Kidney (tissue), 14 donors: ENCODE results near the gene TLL2. TPM values are rescaled to one million over a fixed set of nuclear protein-coding genes. Genes with fewer than 3 reads are reported as not detected.

Source experiments
- DNase-seq, 5 donors: peaks; one replicate each; pipeline ENCODE4 v3.0.0-alpha.2; 2013 to 2020
- FAIRE-seq: peaks from 2 replicates; lab custom pipeline; 2012; peaks lifted over from hg19 to GRCh38; lab: Jason Lieb, UNC
- H3K27ac ChIP-seq, 2 donors: one replicate each; pipeline ENCODE4 v1.7.0; 2013; ENCODE audit warnings: low read depth in 2 of 2, low read length in 2 of 2, inconsistent platforms in 1 of 2
- H3K27me3 ChIP-seq: one replicate; pipeline ENCODE4 v1.7.1; 2013; ENCODE audit warnings: low read length, inconsistent platforms; ENCODE audit not compliant: control insufficient read depth, insufficient read depth
- H3K36me3 ChIP-seq, 3 donors: one replicate each; pipeline versions ENCODE4 v1.7.0 to v1.7.1; 2013; ENCODE audit warnings: low read length in 3 of 3, control low read depth in 1 of 3, inconsistent platforms in 1 of 3; ENCODE audit not compliant: insufficient read depth in 3 of 3, control insufficient read depth in 2 of 3
- H3K4me1 ChIP-seq, 3 donors: one replicate each; pipeline versions ENCODE4 v1.7.0 to v1.7.1; 2013; ENCODE audit warnings: low read length in 3 of 3, inconsistent platforms in 1 of 3, low read depth in 1 of 3; ENCODE audit not compliant: control insufficient read depth in 2 of 3, insufficient read depth in 2 of 3
- H3K4me3 ChIP-seq, 3 donors: one replicate each; pipeline versions ENCODE4 v1.7.0 to v1.8.1; 2013; ENCODE audit warnings: low read length in 3 of 3, control low read depth in 1 of 3, inconsistent platforms in 1 of 3
- H3K9ac ChIP-seq, 3 donors: one replicate each; pipeline versions ENCODE4 v1.7.0 to v1.7.1; 2013; ENCODE audit warnings: low read length in 3 of 3, control low read depth in 1 of 3, inconsistent platforms in 1 of 3
- H3K9me3 ChIP-seq, 3 donors: one replicate each; pipeline versions ENCODE4 v1.7.0 to v1.7.1; 2013; ENCODE audit warnings: low read length in 3 of 3, control low read depth in 1 of 3, inconsistent platforms in 1 of 3; ENCODE audit not compliant: control insufficient read depth in 2 of 3, insufficient read depth in 1 of 3
- intact Hi-C: fragments of 100-400 bp; cut with DNase I; formaldehyde crosslinking; loops from one replicate; pipeline ENCODE4 v1.11.1; 2022
- polyA plus RNA-seq: library from polyadenylated mRNA; stranded (reverse); fragments of 350-450 nt; fragmentation: Illumina TruSeq; extraction: RNeasy Lipid Tissue Mini Kit (QIAGEN cat#74804); gene quantifications from one replicate; pipeline ENCODE4 v1.2.3, GENCODE V29; 2014; ENCODE audit warnings: low read depth, low replicate concordance; ENCODE audit not compliant: insufficient read depth
- total RNA-seq: library from RNA; stranded (reverse); fragmentation: NEBNext Ultra II Directional; extraction: Animal tissue kit (Norgen Biotek cat#: 25700); gene quantifications from one replicate; pipeline ENCODE4 v1.2.1, GENCODE V29; 2021
- TF ChIP-seq, protein P1 (sequence below): IDR thresholded peaks from 3 replicates; pipeline ENCODE4 v1.5.1; 2012; ENCODE audit warnings: mild to moderate bottlenecking, moderate library complexity, borderline replicate concordance; ENCODE audit not compliant: insufficient read depth; ENCODE audit errors: extremely low read depth
- donor health status: control.
- donor health status: control.
- donor health status: control.
- donor health status: control.
- donor health status: control.
- donor health status: DM: yes; HTN: yes; CAD: no.
- donor health status: Normal renal cell carcinoma (clear cell type).

TLL2 gene
- total and polyA plus RNA-seq, 2 donors from 2014 or later = 0.39 to 0.98 TPM

DNA sequence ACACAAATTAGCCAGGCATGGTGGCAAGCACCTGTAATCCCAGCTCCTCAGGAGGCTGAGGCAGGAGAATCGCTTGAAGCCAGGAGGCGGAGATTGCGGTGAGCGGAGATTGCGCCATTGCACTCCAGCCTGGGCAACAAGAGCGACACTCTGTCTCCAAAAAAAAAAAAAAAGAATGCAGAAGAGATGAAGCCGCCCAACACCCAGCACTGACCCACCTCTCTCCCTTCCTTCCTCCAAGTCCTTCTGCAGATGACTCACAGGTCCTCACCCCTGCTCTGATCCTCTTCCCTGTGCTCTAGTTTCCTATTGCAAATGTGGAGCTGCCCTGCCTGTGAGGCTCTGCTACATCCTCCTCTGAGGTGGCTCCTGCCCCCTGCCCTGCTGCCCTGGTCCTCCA, 132.9 kb downstream of the TLL2 start:
- TF ChIP-seq, protein P1, sequence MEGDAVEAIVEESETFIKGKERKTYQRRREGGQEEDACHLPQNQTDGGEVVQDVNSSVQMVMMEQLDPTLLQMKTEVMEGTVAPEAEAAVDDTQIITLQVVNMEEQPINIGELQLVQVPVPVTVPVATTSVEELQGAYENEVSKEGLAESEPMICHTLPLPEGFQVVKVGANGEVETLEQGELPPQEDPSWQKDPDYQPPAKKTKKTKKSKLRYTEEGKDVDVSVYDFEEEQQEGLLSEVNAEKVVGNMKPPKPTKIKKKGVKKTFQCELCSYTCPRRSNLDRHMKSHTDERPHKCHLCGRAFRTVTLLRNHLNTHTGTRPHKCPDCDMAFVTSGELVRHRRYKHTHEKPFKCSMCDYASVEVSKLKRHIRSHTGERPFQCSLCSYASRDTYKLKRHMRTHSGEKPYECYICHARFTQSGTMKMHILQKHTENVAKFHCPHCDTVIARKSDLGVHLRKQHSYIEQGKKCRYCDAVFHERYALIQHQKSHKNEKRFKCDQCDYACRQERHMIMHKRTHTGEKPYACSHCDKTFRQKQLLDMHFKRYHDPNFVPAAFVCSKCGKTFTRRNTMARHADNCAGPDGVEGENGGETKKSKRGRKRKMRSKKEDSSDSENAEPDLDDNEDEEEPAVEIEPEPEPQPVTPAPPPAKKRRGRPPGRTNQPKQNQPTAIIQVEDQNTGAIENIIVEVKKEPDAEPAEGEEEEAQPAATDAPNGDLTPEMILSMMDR = no peak
- FAIRE-seq = no peak
- no peak for DNase-seq
- peaks cover 0 to under 1% (median 0%) of the 10 kb centered on the region in 3 donors for H3K4me1 ChIP-seq
- H3K4me3 ChIP-seq = no peak overlapping the region
- H3K36me3 ChIP-seq = no peaks in the 10 kb centered on the region
- no peaks in the 10 kb centered on the region for H3K9me3 ChIP-seq
- no peaks in the 10 kb centered on the region for H3K27me3 ChIP-seq
- H3K27ac ChIP-seq = no peak overlapping the region
- H3K9ac ChIP-seq = no peak overlapping the region
- intact Hi-C loops = no loop called here

- no peak for FAIRE-seq
- intact Hi-C loops = no loop called here
- TF ChIP-seq, protein P1 = no peak
These were observed 134.0 kb downstream of the TLL2 start for GRCh38 chr10:96379758-96380157.

DNA sequence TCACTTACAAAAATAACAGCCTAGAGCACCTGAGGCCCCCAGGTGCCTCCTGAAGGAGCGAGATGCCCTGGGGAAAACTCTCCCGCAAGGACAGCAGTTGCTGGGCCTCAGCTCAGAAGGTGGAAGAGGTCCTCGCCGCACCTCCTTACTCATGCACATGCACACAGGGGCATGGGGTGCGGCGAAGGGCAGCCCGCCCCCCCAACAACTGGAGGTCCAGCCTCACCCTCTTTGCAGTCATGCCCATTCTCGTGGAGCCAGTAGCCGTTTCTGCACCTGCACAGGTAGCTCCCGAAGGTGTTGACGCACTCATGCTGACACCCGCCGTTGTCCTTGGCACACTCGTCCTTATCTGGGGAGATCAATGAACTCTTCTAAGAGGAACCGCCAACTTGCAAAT, 135.0 kb downstream of the TLL2 start:
- DNase-seq (no peak), FAIRE-seq (no peak)
- H3K36me3 ChIP-seq = no peaks in the 10 kb centered on the region
- no peaks in the 10 kb centered on the region for H3K9me3 ChIP-seq
- H3K9ac ChIP-seq = no peak overlapping the region
- intact Hi-C loops = no loop called here
- TF ChIP-seq, protein P1 = no peak
- peaks cover 0 to 7% (median 5%) of the 10 kb centered on the region in 3 donors for H3K4me1 ChIP-seq
- no peak overlapping the region for H3K4me3 ChIP-seq
- no peak overlapping the region for H3K27ac ChIP-seq
- H3K27me3 ChIP-seq = no peaks in the 10 kb centered on the region

More at GRCh38 chr10:96379758-96380157, 134.0 kb downstream of the TLL2 start:
- Histone ChIP-seq H3K27ac (no peak overlapping the region), H3K9me3 (no peaks in the 10 kb centered on the region), H3K4me1 (peaks cover 0 to 7% (median 4%) of the 10 kb centered on the region in 3 donors), H3K36me3 (no peaks in the 10 kb centered on the region), H3K27me3 (no peaks in the 10 kb centered on the region), H3K4me3 (no peak overlapping the region), H3K9ac (no peak overlapping the region)
- DNase-seq = no peak

DNA sequence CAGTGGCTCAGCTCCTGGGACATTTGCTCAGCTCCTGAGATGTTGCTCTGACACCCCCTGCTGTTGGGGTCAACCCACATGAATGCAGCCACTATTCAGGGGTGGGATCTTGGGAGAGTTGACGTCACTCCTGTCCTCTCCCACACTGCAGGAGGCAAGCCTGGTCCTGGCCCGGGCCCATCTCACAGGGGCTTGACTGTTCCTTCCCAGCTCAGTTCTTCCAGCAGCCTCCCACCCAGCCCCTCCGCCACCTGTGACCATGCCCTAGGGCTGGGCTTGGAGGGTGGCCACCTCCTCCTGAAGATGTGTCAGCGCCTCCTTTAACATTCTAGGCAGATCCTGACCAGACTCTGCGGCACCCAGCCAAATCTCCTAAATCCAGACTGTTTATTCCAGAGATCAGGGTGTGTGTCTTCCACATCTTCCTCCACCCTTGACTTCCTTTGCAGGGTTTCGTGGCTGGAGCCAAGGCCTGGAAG, 135.9 kb downstream of the TLL2 start:
- H3K36me3 ChIP-seq = no peaks in the 10 kb centered on the region
- no peak overlapping the region for H3K4me3 ChIP-seq
- H3K27ac ChIP-seq = no peak overlapping the region
- H3K4me1 ChIP-seq = peaks cover 0 to 7% (median 5%) of the 10 kb centered on the region in 3 donors
- H3K27me3 ChIP-seq = no peaks in the 10 kb centered on the region
- no peaks in the 10 kb centered on the region for H3K9me3 ChIP-seq
- FAIRE-seq (no peak), DNase-seq (no peak)
- no peak overlapping the region for H3K9ac ChIP-seq
- TF ChIP-seq, protein P1 = no peak
- intact Hi-C loops = no loop called here
